ENCODE measurements around the gene PTPRB.

The PTPRB gene

DNA sequence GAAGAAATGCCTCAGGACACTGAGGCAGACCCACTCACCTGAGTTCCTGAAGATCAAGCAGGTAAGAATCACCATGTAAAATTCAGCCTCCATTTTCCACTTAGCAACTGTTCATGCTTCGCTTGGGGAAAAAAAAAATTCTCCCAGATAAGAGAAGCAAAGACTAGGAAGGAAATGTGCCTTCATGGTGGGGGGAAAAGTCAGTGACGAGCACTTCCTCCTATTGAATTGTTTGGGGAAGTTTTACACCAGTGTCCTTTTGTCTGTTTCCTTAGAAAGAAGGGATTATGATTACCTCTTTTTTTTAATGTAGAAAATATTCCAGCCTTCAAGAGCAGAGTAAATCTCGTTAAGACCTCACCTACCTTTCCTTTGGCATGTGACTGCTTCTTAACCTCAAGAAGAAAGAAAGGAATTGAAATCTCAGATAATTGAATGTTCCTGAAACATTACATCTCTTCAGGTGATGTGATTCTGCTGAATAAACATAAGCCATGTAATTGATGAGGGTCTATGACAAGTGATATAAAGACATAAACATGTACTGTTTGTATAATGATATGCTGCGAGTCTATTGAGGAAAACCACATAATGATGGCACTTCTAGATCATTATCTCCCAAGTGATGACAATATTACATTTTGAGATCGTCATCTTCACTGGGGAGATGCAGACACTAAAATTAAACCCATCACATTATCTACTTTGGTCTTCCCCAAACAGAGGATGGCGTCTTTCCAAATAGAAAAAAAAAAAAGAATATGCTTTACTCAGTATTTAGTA lies at the start of gene PTPRB:
TSS of gene PTPRB (minus strand) at position 127 of the 783 bp plus-strand sequence. CDS start at position 93, 34 bp downstream.
- ChIA-PET POLR2A (no interaction called here), CTCF (no interaction called here)
- no peak for DNase-seq (ENCODE audit: extremely low spot score)
- TF ChIP-seq SP1 (IDR thresholded peaks at IDR 0.05) (no peak), SUZ12 (IDR thresholded peaks at IDR 0.05) (no peak), NFRKB (IDR thresholded peaks at IDR 0.05) (no peak)

DNA sequence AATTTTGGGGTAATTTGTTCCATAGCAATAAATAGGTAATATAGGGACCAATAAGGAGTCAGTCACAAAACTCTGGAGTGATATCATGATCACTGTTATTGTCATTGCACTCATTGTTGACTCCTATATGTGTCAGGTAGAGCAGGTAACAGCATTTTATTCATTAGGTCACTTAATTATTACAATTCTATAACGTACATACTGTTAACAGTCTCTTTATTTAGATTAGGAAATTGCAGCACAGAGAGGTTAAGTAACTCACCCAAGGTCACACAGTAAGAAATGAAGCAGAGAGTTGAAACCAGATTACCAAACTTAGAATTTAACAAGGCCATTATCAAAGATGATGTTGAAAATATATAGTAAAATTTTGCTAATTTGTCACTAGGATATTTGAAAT lies 49.7 kb upstream of the PTPRB start:
- TF ChIP-seq FOXA1 (IDR thresholded peaks at IDR 0.05) (no peak), FOXM1 (IDR thresholded peaks at IDR 0.05; ENCODE audit: borderline replicate concordance) (no peak), NFRKB (IDR thresholded peaks at IDR 0.05) (no peak), LEF1 (IDR thresholded peaks at IDR 0.05; ENCODE audit: borderline replicate concordance) (no peak), ELF4 (IDR thresholded peaks at IDR 0.05) (no peak), HDGF (IDR thresholded peaks at IDR 0.05; ENCODE audit: borderline replicate concordance) (no peak), ZNF384 (IDR thresholded peaks at IDR 0.05) (no peak), TARDBP (IDR thresholded peaks at IDR 0.05) (no peak), BHLHE40 (IDR thresholded peaks at IDR 0.05; ENCODE audit: borderline replicate concordance) (no peak), SP1 (IDR thresholded peaks at IDR 0.05) (no peak), FOXK2 (IDR thresholded peaks at IDR 0.05) (no peak), ARNT (IDR thresholded peaks at IDR 0.05) (no peak), SUZ12 (IDR thresholded peaks at IDR 0.05) (no peak), CTBP1 (IDR thresholded peaks at IDR 0.05; ENCODE audit: borderline replicate concordance) (no peak), L3MBTL2 (conservative IDR thresholded peaks at IDR 0.05) (no peak)
- TF ChIP-seq, protein P1, sequence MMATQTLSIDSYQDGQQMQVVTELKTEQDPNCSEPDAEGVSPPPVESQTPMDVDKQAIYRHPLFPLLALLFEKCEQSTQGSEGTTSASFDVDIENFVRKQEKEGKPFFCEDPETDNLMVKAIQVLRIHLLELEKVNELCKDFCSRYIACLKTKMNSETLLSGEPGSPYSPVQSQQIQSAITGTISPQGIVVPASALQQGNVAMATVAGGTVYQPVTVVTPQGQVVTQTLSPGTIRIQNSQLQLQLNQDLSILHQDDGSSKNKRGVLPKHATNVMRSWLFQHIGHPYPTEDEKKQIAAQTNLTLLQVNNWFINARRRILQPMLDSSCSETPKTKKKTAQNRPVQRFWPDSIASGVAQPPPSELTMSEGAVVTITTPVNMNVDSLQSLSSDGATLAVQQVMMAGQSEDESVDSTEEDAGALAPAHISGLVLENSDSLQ (IDR thresholded peaks at IDR 0.05): no peak
- DNase-seq (ENCODE audit: extremely low spot score): no peak
- ChIA-PET CTCF (no interaction called here), POLR2A (no interaction called here)

DNA sequence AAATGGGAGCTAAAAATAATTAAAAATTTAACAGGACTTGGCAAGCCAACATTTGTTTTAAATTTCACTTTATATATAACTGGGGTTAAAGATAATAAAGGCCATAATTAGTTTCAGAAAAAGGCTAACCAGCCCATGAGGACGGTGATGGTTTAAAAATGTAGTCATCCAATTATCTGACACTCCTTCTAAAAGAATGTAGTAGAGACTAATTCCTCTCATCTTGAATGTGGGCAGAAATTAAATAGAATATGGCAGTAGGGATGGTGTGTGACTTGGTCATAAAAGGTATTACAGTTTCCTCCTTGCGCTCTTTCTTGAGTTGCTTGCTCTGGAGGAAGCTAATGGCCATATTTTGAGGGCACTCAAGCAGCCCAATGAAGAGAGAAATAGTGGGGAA lies 49.1 kb upstream of the PTPRB start:
- ChIA-PET POLR2A (no interaction called here), CTCF (no interaction called here)
- DNase-seq (ENCODE audit: extremely low spot score): no peak
- TF ChIP-seq BHLHE40 (IDR thresholded peaks at IDR 0.05; ENCODE audit: borderline replicate concordance): no peak
- no peak for TF ChIP-seq TARDBP (IDR thresholded peaks at IDR 0.05)
- TF ChIP-seq FOXK2 (IDR thresholded peaks at IDR 0.05): no peak
- TF ChIP-seq ZNF384 (IDR thresholded peaks at IDR 0.05): no peak
- TF ChIP-seq L3MBTL2 (conservative IDR thresholded peaks at IDR 0.05): no peak
- no peak for TF ChIP-seq SP1 (IDR thresholded peaks at IDR 0.05)
- no peak for TF ChIP-seq CTBP1 (IDR thresholded peaks at IDR 0.05; ENCODE audit: borderline replicate concordance)
- TF ChIP-seq ARNT (IDR thresholded peaks at IDR 0.05): no peak
- no peak for TF ChIP-seq LEF1 (IDR thresholded peaks at IDR 0.05; ENCODE audit: borderline replicate concordance)

DNA sequence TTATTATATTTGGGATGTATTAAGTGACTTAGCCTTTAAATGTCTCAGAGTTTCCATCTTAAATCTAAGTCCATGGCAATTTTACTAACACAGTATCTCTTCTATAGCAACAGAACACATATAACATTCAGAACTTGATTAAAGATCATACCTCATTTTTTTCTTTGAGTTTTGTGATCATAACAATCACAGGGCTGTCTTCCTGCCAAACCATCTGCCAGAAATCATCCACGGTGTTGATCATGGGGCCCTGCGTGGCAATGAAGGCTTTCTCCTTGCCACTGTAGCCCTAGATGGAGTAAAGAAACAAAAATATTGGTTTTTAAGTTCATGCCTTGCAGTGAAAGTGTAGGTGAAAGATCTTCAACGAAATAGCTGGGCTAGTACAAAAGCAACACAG lies 46.7 kb upstream of the PTPRB start:
- TF ChIP-seq ARNT (IDR thresholded peaks at IDR 0.05) (no peak), NFRKB (IDR thresholded peaks at IDR 0.05) (no peak), FOXA1 (IDR thresholded peaks at IDR 0.05) (no peak), L3MBTL2 (conservative IDR thresholded peaks at IDR 0.05) (no peak), LEF1 (IDR thresholded peaks at IDR 0.05; ENCODE audit: borderline replicate concordance) (no peak), CTBP1 (IDR thresholded peaks at IDR 0.05; ENCODE audit: borderline replicate concordance) (no peak), HDGF (IDR thresholded peaks at IDR 0.05; ENCODE audit: borderline replicate concordance) (no peak), SP1 (IDR thresholded peaks at IDR 0.05) (no peak), FOXM1 (IDR thresholded peaks at IDR 0.05; ENCODE audit: borderline replicate concordance) (no peak), FOXK2 (IDR thresholded peaks at IDR 0.05) (no peak), BHLHE40 (IDR thresholded peaks at IDR 0.05; ENCODE audit: borderline replicate concordance) (no peak), ELF4 (IDR thresholded peaks at IDR 0.05) (no peak)
- TF ChIP-seq, protein P1 (IDR thresholded peaks at IDR 0.05): no peak
- POLR2A ChIA-PET: no interaction called here
- DNase-seq (ENCODE audit: extremely low spot score): no peak
- CTCF ChIA-PET: no interaction called here

DNA sequence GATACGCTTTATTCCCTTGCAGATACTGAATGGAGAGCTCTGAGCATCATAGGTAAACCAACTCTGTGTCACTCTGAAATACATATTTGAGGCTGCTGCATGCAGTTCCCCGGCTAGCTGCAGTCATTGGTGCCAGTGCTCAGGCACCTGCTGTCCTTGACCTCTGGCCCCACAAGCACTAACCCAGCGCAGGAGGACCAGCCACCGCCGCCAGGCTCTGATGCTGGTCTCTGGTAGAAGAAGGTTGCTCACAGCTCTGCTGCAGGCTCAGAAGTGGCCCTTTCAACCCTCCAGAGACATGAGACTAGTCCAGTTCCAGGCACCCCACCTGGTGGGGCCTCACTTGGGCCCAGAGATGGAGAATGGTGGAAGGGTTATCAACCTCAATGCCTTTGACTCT lies 34.5 kb upstream of the PTPRB start:
- ChIA-PET POLR2A (no interaction called here), CTCF (no interaction called here)
- no peak for DNase-seq (ENCODE audit: extremely low spot score)
- TF ChIP-seq ARNT (IDR thresholded peaks at IDR 0.05): no peak
- TF ChIP-seq SUZ12 (IDR thresholded peaks at IDR 0.05): no peak
- TF ChIP-seq TARDBP (IDR thresholded peaks at IDR 0.05): no peak
- TF ChIP-seq HDGF (IDR thresholded peaks at IDR 0.05; ENCODE audit: borderline replicate concordance): no peak
- no peak for TF ChIP-seq L3MBTL2 (conservative IDR thresholded peaks at IDR 0.05)
- TF ChIP-seq FOXM1 (IDR thresholded peaks at IDR 0.05; ENCODE audit: borderline replicate concordance): no peak
- TF ChIP-seq ELF4 (IDR thresholded peaks at IDR 0.05): no peak
- TF ChIP-seq FOXK2 (IDR thresholded peaks at IDR 0.05): no peak
- no peak for TF ChIP-seq FOXA1 (IDR thresholded peaks at IDR 0.05)
- no peak for TF ChIP-seq BHLHE40 (IDR thresholded peaks at IDR 0.05; ENCODE audit: borderline replicate concordance)
- TF ChIP-seq, protein P1 (IDR thresholded peaks at IDR 0.05): no peak
- no peak for TF ChIP-seq ZNF384 (IDR thresholded peaks at IDR 0.05)
- no peak for TF ChIP-seq LEF1 (IDR thresholded peaks at IDR 0.05; ENCODE audit: borderline replicate concordance)
- no peak for TF ChIP-seq CTBP1 (IDR thresholded peaks at IDR 0.05; ENCODE audit: borderline replicate concordance)
- TF ChIP-seq SP1 (IDR thresholded peaks at IDR 0.05): no peak
- TF ChIP-seq NFRKB (IDR thresholded peaks at IDR 0.05): no peak

DNA sequence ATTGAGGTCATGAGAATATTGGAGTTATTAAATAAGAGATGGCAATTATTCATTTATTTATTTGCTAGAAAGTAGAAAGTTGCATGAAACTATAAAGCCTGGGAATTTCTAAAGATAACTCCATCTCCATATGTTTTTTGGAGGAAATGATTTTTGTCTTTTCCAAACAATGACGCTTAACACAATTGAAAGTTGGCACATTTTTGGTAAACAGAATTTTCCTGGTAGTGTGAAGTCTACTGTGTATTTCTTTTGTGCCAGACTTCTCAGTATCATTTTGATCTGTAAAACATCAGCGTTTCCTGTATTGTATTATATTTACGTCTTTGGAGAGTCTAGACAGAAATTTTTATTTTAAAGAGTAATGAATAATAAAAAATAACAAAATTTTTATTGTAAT lies 33.7 kb upstream of the PTPRB start:
- no peak for TF ChIP-seq FOXK2 (IDR thresholded peaks at IDR 0.05)
- no peak for TF ChIP-seq SUZ12 (IDR thresholded peaks at IDR 0.05)
- TF ChIP-seq TARDBP (IDR thresholded peaks at IDR 0.05): no peak
- TF ChIP-seq HDGF (IDR thresholded peaks at IDR 0.05; ENCODE audit: borderline replicate concordance): no peak
- TF ChIP-seq FOXA1 (IDR thresholded peaks at IDR 0.05): no peak
- TF ChIP-seq ZNF384 (IDR thresholded peaks at IDR 0.05): no peak
- TF ChIP-seq BHLHE40 (IDR thresholded peaks at IDR 0.05; ENCODE audit: borderline replicate concordance): no peak
- TF ChIP-seq, protein P1 (IDR thresholded peaks at IDR 0.05): no peak
- TF ChIP-seq L3MBTL2 (conservative IDR thresholded peaks at IDR 0.05): no peak
- no peak for TF ChIP-seq LEF1 (IDR thresholded peaks at IDR 0.05; ENCODE audit: borderline replicate concordance)
- no peak for TF ChIP-seq CTBP1 (IDR thresholded peaks at IDR 0.05; ENCODE audit: borderline replicate concordance)
- no peak for TF ChIP-seq FOXM1 (IDR thresholded peaks at IDR 0.05; ENCODE audit: borderline replicate concordance)
- TF ChIP-seq ELF4 (IDR thresholded peaks at IDR 0.05): no peak
- ChIA-PET POLR2A (no interaction called here), CTCF (no interaction called here)
- no peak for DNase-seq (ENCODE audit: extremely low spot score)

Data from HEK293T (cell line).